Activated B cell treated with CpG ODN at 0.5 μM for 24 hours (primary cell): ENCODE data around the gene TLK1. TPM values are rescaled to one million over a fixed set of nuclear protein-coding genes. Genes with fewer than 3 reads are reported as not detected.

Experiments used
- ATAC-seq: fragments of 200-7000 bp; cut with Tn5 transposase; one replicate; pipeline ENCODE4 v1.10.0; 2021; ENCODE audit warnings: low read depth, mild to moderate bottlenecking, moderate library complexity
- CTCF ChIA-PET: fragments of 350-600 bp; sonication (Branson Sonifier 250); formaldehyde crosslinking; loops from one replicate; lab custom pipeline; 2021; ENCODE audit warnings: antibody characterized with exemption; lab: Charles Lee
- POLR2A ChIA-PET: fragments of 350-600 bp; sonication (Branson Sonifier 250); formaldehyde crosslinking; loops from one replicate; lab custom pipeline; 2021; ENCODE audit warnings: antibody characterized with exemption; lab: Charles Lee
- DNase-seq: peaks from one replicate; pipeline ENCODE4 v3.0.0; 2022
- H3K27ac Mint-ChIP-seq: one replicate; pipeline ENCODE4 v1.8.0; 2020; ENCODE audit warnings: mixed read lengths
- H3K27me3 Mint-ChIP-seq: one replicate; pipeline ENCODE4 v1.8.0; 2021; ENCODE audit warnings: mixed read lengths
- H3K36me3 Mint-ChIP-seq: one replicate; pipeline ENCODE4 v1.8.0; 2021; ENCODE audit warnings: low read depth, mixed read lengths
- H3K4me1 Mint-ChIP-seq: one replicate; pipeline ENCODE4 v1.8.0; 2021; ENCODE audit warnings: mixed read lengths
- H3K4me3 Mint-ChIP-seq: one replicate; pipeline ENCODE4 v1.8.0; 2020; ENCODE audit warnings: mild to moderate bottlenecking, mixed read lengths
- H3K9me3 Mint-ChIP-seq: one replicate; pipeline ENCODE4 v1.8.0; 2020; ENCODE audit warnings: mixed read lengths
- intact Hi-C: fragments of 100-400 bp; cut with micrococcal nuclease; formaldehyde crosslinking; loops from one replicate; pipeline ENCODE4 v1.15.1; 2024
- total RNA-seq: library from RNA; stranded (reverse); gene quantifications from 2 replicates; pipeline ENCODE4 v1.2.3, GENCODE V29; 2022
- TF ChIP-seq, protein P1 (sequence below): fragments of 200-600 bp; IDR thresholded peaks from one replicate; pipeline ENCODE4 v1.8.0; 2022; ENCODE audit warnings: antibody characterized with exemption, mild to moderate bottlenecking

The TLK1 gene
- total RNA-seq, 1 donor from 2014 or later = 125 TPM

DNA sequence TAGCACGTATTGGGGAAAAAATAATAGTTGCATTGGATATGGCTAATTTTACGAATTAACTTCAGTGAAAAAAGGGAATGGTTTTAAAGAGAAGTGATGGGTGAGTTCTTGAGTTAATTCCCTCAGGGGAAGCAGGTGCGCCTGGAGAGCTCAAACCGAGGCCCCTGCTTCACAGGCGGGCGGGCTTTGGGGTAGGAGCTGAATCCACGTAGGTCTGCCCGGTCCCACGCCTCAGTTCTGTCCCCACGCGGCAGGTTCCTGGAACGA, 187.5 kb downstream of the TLK1 start:
- Mint-ChIP-seq H3K27me3 (no peaks in the 10 kb centered on the region), H3K4me3 (peak overlapping the region; percentile 87), H3K4me1 (peaks cover 15% of the 10 kb centered on the region), H3K36me3 (peaks cover 5% of the 10 kb centered on the region), H3K9me3 (no peaks in the 10 kb centered on the region), H3K27ac (peak overlapping the region; percentile 81)
- ChIA-PET CTCF (interaction anchor here (0.7 to 3.4 kb wide), 12 partner anchors 10 to 728 kb away, joined by 3 to 42 read pairs (median 4); partner anchors contain the start of gene GORASP2), POLR2A (interaction anchor here (0.8 to 1.6 kb wide), 6 partner anchors 10 to 461 kb away, joined by 3 to 7 read pairs (median 5); partner anchors contain the start of genes DCAF17, GORASP2 and METTL8)
- TF ChIP-seq, protein P1, sequence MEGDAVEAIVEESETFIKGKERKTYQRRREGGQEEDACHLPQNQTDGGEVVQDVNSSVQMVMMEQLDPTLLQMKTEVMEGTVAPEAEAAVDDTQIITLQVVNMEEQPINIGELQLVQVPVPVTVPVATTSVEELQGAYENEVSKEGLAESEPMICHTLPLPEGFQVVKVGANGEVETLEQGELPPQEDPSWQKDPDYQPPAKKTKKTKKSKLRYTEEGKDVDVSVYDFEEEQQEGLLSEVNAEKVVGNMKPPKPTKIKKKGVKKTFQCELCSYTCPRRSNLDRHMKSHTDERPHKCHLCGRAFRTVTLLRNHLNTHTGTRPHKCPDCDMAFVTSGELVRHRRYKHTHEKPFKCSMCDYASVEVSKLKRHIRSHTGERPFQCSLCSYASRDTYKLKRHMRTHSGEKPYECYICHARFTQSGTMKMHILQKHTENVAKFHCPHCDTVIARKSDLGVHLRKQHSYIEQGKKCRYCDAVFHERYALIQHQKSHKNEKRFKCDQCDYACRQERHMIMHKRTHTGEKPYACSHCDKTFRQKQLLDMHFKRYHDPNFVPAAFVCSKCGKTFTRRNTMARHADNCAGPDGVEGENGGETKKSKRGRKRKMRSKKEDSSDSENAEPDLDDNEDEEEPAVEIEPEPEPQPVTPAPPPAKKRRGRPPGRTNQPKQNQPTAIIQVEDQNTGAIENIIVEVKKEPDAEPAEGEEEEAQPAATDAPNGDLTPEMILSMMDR = no peak
- ATAC-seq (no peak), DNase-seq (no peak)
- intact Hi-C loops = loop anchor here (1.0 to 10.0 kb wide), 13 partner anchors 44 to 1584 kb away; partner anchors contain the start of genes DCAF17, GORASP2, HAT1 and PDK1

- POLR2A ChIA-PET = interaction anchor here (0.7 to 1.6 kb wide), 7 partner anchors 9 to 714 kb away, joined by 3 to 7 read pairs (median 5); partner anchors contain the start of genes DCAF17, GORASP2 and METTL8
- ATAC-seq (no peak), DNase-seq (no peak)
- H3K9me3 Mint-ChIP-seq = no peaks in the 10 kb centered on the region
- no peaks in the 10 kb centered on the region for H3K27me3 Mint-ChIP-seq
- H3K4me1 Mint-ChIP-seq = peaks cover 15% of the 10 kb centered on the region
- peak overlapping the region; percentile 81 for H3K27ac Mint-ChIP-seq
- CTCF ChIA-PET = interaction anchor here (0.6 to 3.4 kb wide), 14 partner anchors 9 to 729 kb away, joined by 3 to 42 read pairs (median 4); partner anchors contain the start of gene GORASP2
- TF ChIP-seq, protein P1 = no peak
- intact Hi-C loops = loop anchor here (1.0 to 10.0 kb wide), 13 partner anchors 43 to 1585 kb away; partner anchors contain the start of genes DCAF17, GORASP2, HAT1 and PDK1
- H3K36me3 Mint-ChIP-seq = peaks cover 11% of the 10 kb centered on the region
- H3K4me3 Mint-ChIP-seq = peak overlapping the region; percentile 87
Measured at GRCh38 chr2:170972296-170973224, 188.1 kb downstream of the TLK1 start.

GRCh38 chr2:170971071-170971470, 189.6 kb downstream of the TLK1 start:
- H3K4me1 Mint-ChIP-seq = peaks cover 15% of the 10 kb centered on the region
- ChIA-PET CTCF (no interaction called here), POLR2A (no interaction called here)
- intact Hi-C loops = loop anchor here (5.0 to 10.0 kb wide), 4 partner anchors 734 to 1586 kb away; partner anchors contain the start of genes HAT1 and PDK1
- no peaks in the 10 kb centered on the region for H3K27me3 Mint-ChIP-seq
- TF ChIP-seq, protein P1 = no peak
- DNase-seq (no peak), ATAC-seq (no peak)
- H3K36me3 Mint-ChIP-seq = peaks cover 24% of the 10 kb centered on the region
- no peak overlapping the region for H3K27ac Mint-ChIP-seq
- no peak overlapping the region for H3K4me3 Mint-ChIP-seq
- H3K9me3 Mint-ChIP-seq = no peaks in the 10 kb centered on the region

DNA sequence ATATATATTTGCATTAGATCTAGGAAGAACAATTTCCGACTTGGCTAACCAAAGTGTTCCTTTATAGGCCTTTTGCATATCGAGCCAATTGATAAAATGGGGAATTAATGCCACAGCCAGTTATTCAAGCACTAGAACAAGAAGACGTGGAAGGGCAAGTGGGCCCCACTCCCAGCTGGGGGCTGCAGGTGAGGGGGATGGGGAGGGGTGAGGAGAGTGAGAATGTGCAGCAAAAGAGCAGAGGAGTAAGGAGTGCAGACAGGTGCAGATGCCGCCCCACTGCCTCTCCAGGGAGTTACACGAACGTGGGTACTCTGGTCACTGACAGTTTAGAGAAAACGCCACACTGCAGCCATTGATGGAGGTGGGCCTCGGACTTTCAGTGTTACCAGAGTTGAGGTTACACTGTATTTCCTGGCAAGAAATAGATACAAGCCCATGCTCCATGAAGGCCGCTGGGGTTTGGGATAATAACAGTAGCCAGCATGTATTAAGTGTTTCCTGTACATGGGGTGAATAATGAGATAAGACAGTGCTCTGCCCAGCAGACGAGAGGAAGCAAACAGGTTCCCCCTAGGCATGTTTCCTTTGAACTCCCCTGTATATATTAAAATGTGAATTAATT, 190.7 kb downstream of the TLK1 start:
- POLR2A ChIA-PET = no interaction called here
- no peak overlapping the region for H3K4me3 Mint-ChIP-seq
- H3K36me3 Mint-ChIP-seq = peaks cover 35% of the 10 kb centered on the region
- TF ChIP-seq, protein P1 = no peak
- ATAC-seq = no peak
- no peak overlapping the region for H3K27ac Mint-ChIP-seq
- CTCF ChIA-PET = no interaction called here
- intact Hi-C loops = loop anchor here (5.0 to 10.0 kb wide), 4 partner anchors 735 to 1587 kb away; partner anchors contain the start of genes HAT1 and PDK1
- peaks cover 10% of the 10 kb centered on the region for H3K4me1 Mint-ChIP-seq
- H3K27me3 Mint-ChIP-seq = no peaks in the 10 kb centered on the region
- DNase-seq = no peak
- no peaks in the 10 kb centered on the region for H3K9me3 Mint-ChIP-seq
